H1 (cell line): Measurements from ENCODE around the gene HSF5.

Experiments used
- BRCA1 ChIP-seq: IDR thresholded peaks from 2 replicates; pipeline ENCODE4 v1.6.1; 2012; ENCODE audit warnings: low read depth, low read length, improper control_type of control experiment
- CTCF ChIP-seq, 3 experiments: IDR thresholded peaks; 1 replicate in 2 of 3; 2 replicates in 1 of 3; pipeline versions ENCODE4 v1.5.1 to v1.6.1; 2011; ENCODE audit warnings: low read length in 3 of 3, mild to moderate bottlenecking in 3 of 3, inconsistent platforms in 2 of 3, low read depth in 1 of 3, moderate library complexity in 1 of 3; ENCODE audit not compliant: insufficient read depth in 1 of 3; ENCODE audit errors: control extremely low read depth in 1 of 3
- EZH2 ChIP-seq: fragments of 200-600 bp; sonication (generic); IDR thresholded peaks from 2 replicates; pipeline ENCODE4 v1.7.1; 2012; ENCODE audit warnings: low read depth, mild to moderate bottlenecking, moderate library complexity, low read length, inconsistent platforms; ENCODE audit not compliant: severe bottlenecking
- KDM5A ChIP-seq: fragments of 200-600 bp; IDR thresholded peaks from 2 replicates; pipeline ENCODE4 v1.7.1; 2012; ENCODE audit warnings: mild to moderate bottlenecking, low read length, inconsistent platforms, mixed read lengths
- POLR2AphosphoS5 ChIP-seq: IDR thresholded peaks from 2 replicates; pipeline ENCODE4 v1.6.1; 2011; ENCODE audit warnings: low read depth, low read length

- TF ChIP-seq CTCF (IDR thresholded peaks at IDR 0.05; ENCODE audit: control extremely low read depth in 1 of 3, insufficient read depth in 1 of 3, low read depth in 1 of 3, low read length in 3 of 3) (no peak), BRCA1 (no peak), POLR2AphosphoS5 (no peak), KDM5A (no peak), EZH2 (no peak)
Observed at GRCh38 chr17:58492238-58493121, 4.3 kb upstream of the HSF5 start.
